Prostate gland (tissue), 2 donors: ENCODE measurements around the gene ANKRD13C.

Experiments used
- CTCF ChIP-seq, 4 experiments: fragments of 200-600 bp in 2 of 4; fragments of 450-650 bp in 2 of 4; sonication (generic) in 2 of 4; IDR thresholded peaks; 1 replicate in 3 of 4; 2 replicates in 1 of 4; pipeline ENCODE4 v1.5.1; 2016 to 2019; ENCODE audit warnings: antibody characterized with exemption in 4 of 4, mild to moderate bottlenecking in 2 of 4, moderate library complexity in 2 of 4
- POLR2A ChIP-seq: fragments of 450-650 bp; IDR thresholded peaks from one replicate; pipeline ENCODE4 v1.6.1; 2016; ENCODE audit warnings: antibody characterized with exemption, mild to moderate bottlenecking
- POLR2AphosphoS5 ChIP-seq: sonication (generic); formaldehyde crosslinking; IDR thresholded peaks from one replicate; pipeline ENCODE4 v1.6.1; 2017; ENCODE audit warnings: antibody characterized with exemption

GRCh38 chr1:70210820-70211219, 143.7 kb downstream of the ANKRD13C start:
- TF ChIP-seq CTCF (IDR thresholded peaks at IDR 0.05) (no peak), POLR2A (no peak), POLR2AphosphoS5 (no peak)
